Right lung (tissue), 5 donors: Measurements from ENCODE around the gene AZU1. TPM values are rescaled to one million over a fixed set of nuclear protein-coding genes. Genes with fewer than 3 reads are reported as not detected.
"Not testable (repeated sequence)": the region's sequence is repeated elsewhere in the genome, so short reads cannot be mapped to it uniquely, and the experiment has no call there.

Experiments
- DNase-seq, 2 donors: peaks; one replicate each; pipeline ENCODE4 v3.0.0-alpha.2; 2013
- polyA plus RNA-seq, 5 donors: library from polyadenylated mRNA; unstranded; fragments of 120-200 nt; gene quantifications; one replicate each; pipeline versions ENCODE4 v1.2.1 to v1.2.3, GENCODE V29; 2013; ENCODE audit warnings: inconsistent platforms in 1 of 5, low replicate concordance in 1 of 5; ENCODE audit not compliant: insufficient read length in 5 of 5, insufficient read depth in 1 of 5

Gene AZU1
- polyA plus RNA-seq, 5 donors: 1.4 to 4.4 (median 1.9) TPM

DNA sequence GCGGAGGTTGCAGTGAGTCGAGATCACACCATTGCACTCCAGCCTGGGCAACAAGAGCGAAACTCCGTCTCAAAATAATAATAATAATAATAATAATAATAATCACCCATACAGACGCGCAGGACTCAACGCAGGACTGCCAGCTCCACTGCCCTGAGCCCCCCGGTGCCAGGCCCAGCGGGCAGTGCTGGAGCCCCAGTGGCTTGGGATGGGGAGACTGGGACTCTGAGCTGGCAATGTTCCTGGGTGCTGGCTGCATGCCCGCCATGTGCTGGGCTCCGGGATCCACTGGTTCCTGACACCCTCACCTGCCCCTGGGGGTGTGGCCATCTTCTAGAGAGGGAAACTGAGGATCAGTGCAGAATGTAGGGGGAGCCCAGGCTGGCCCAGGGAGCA is 325 bp upstream of the AZU1 start:
- no peak for DNase-seq

GRCh38 chr19:829129-829758 is 1.6 kb downstream of the AZU1 start:
- no peak for DNase-seq

DNA sequence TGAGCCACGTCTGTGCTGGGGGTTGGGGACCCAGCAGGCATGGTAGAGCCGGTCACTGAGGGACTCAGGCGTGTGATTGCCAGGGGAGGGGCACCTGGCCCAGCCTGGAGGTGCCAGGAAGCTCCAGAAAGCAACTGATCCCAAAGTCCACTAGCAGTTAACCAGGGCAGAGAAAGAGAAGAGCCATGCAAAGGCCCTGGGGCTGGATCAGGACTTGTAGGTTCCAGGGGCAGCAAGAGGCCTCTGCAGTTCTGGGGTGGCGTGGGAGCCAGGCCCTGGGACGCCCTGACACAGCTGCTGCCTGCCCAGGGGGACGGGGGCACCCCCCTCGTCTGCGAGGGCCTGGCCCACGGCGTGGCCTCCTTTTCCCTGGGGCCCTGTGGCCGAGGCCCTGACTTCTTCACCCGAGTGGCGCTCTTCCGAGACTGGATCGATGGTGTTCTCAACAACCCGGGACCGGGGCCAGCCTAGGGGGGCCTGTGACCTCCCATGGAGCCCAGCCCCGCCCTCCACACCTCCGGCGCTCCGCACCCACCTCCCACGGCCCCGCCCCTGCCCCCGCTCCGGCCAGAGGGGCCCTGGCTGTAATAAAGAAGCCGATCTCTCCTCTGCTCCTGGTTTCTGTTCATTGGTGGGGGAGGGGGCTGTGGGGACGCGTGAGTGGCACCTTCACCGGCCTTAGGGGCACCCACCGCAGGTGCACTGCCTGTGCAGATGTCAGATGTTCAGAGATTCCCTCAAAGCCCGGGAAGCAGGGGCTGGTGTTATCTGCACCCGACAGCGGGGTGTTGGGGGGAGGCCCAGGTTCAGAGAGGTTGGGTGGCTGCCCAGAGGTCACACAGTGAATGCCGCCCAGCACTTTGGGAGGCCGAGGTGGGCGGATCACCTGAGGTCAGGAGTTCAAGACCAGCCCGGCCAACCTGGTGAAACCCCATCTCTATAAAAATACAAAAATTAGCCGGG is 4.1 kb downstream of the AZU1 start:
- no peak for DNase-seq

GRCh38 chr19:834216-834615 is 6.6 kb downstream of the AZU1 start:
- no peak for DNase-seq

- peak; percentile 33 to 43 for DNase-seq
Measured at GRCh38 chr19:835210-835810, 7.7 kb downstream of the AZU1 start.

DNA sequence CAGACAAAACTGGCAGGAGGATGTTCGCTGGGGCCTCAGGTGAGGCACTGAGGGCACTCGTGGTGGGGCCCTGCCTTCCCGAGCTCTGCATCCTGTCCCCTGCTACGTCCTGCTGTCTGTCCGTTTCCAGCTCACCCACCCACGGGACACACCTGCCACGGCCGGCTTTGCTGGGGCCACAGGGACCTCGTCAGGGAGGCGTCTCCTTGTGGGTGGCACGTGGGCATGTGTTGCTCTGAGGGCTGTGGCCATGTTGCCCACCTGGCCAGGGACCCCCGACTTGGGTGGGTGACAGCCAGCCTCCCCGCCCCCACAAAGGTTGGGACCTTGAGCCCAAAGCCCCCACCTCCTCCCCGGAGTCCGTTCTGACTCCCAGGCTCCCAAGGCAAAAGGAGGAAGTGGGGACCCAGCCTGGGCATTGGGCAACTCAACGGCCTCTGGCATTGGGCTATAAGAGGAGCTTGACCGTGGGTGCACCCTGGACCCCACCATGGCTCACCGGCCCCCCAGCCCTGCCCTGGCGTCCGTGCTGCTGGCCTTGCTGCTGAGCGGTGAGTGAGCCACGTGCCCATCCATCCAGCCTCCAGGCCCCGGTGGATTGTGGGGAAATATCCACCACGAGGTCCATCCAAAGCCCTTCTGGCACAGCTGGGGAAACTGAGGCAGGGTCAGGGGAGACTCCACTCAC is 13.0 kb downstream of the AZU1 start, which contains the start of gene PRTN3:
TSS of gene PRTN3 (plus strand) at position 481 of the 688 bp plus-strand sequence. CDS start at position 491, 10 bp downstream.
- DNase-seq: no peak

DNA sequence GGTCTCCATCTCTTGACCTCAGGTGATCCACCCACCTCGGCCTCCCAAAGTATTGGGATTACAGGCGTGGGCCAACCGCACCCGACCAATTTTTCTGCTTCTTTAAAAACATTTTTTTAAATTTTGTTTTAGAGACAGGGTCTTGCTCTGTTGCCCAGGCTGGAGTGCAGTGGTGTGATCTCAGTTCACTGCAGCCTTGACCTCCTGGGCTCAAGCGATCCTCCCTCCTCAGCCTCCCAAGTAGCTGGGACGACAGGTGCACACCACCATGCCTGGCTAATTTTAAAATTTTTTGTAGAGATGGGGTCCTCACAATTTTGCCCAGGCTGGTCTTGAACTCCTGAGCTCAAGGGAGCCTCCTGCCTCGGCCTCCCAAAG is 15.2 kb downstream of the AZU1 start:
- not testable (repeated sequence) for DNase-seq

- no peak for DNase-seq
Measured at GRCh38 chr19:843180-843835, 15.7 kb downstream of the AZU1 start.

GRCh38 chr19:843836-844545 is 16.4 kb downstream of the AZU1 start:
- DNase-seq: no peak

DNA sequence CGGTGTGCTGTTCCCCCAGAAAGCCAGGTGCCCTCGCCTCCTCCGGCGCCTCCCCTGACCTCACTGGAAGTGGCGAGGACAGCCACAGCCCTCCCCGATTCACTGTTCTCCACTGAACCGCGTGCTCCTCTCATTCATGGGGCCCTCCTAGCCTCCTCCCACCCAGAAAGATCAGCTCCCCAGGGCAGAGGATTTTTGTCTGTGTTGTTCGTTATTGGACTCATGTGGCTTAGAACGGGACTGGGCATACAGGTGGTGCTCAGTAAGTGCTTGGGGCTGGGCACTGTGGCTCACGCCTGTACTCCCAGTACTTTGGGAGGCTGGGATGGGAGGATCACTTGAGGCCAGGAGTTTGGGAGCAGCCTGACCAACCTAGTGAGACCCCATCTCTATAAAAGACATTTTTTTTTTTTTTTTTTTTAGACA is 16.9 kb downstream of the AZU1 start:
- DNase-seq: no peak

GRCh38 chr19:845707-846521 is 18.3 kb downstream of the AZU1 start:
- no peak for DNase-seq

DNA sequence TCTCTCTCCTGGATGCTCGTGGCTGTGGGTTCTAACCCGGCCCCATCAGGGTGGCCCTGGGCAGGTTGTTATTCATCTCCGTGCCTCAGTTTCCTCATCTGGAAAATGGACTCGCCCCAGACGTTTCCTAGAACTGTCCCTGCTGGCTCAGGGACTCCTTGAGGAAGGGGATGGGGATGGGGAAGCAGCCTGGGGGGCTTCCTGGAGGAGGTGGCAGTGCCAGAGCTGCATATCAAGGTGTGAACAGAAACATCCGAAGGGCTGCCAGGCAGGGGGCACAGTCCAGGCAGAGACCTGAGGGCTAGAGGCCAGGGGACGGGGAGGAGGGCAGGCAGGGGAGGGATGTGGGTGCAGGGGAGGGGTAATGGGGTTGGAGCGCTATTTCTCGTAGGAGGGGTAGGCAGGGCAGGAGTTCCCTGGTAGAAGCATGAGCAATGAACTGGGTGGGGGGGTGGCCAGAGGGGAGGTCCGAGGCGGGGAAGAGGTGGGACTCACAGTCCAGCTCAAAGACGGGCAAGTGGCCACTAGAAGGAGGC is 20.8 kb downstream of the AZU1 start:
- no peak for DNase-seq

- DNase-seq: not testable (repeated sequence)
Measured at GRCh38 chr19:849195-849594, 21.6 kb downstream of the AZU1 start.

DNA sequence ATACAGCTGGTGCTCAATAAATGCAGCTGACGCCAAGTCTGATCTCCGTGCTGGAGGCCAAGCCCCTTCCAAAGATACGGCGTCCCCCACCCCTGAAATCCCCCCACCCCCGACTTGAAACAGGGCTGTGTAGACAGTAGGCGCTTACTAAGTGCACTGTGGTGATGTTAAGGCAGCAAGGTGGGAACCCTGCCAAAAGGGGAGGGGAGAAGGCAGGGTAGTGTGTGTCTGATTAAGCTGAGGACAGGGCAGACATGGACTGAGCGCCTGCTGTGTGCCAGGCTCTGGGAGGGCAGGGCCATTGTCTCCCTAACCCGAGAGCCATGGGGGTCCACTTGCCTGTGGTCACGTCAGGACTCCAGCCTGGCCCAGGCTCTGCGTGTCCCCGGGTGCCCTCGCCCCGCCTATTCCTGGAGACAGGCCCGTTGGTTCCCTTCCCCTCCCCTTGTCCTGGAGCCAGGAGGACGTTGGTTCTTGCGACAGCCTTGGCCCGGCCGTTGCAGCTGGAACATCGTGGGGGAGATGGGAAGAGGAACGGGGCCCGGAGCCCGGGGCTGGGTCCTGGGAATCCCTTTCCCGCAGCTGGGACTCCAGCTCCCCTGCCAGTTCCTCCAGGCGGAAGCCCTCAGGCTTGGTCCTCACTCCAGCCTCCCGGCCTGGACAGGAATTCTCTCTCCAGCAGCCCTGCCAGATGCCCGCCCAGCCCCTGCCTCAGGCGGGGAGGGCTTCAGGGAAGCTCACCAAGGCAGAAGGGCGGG is 22.8 kb downstream of the AZU1 start:
- DNase-seq: peak; percentile 96 to 97

DNA sequence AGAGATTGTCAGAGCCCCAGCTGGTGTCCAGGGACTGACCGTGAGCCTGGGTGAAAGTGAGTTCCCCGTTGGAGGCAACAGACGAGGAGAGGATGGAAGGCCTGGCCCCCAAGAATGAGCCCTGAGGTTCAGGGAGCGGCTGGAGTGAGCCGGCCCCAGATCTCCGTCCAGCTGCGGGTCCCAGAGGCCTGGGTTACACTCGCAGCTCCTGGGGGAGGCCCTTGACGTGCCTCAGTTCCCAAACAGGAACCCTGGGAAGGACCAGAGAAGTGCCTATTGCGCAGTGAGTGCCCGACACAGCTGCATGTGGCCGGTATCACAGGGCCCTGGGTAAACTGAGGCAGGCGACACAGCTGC is 23.3 kb downstream of the AZU1 start:
- DNase-seq: no peak

GRCh38 chr19:852136-853013 is 24.7 kb downstream of the AZU1 start, which contains the start of gene ELANE:
Gene ELANE, plus strand, starts transcription at chr19:852303. Its CDS starts 26 bp downstream, at chr19:852329.
- no peak for DNase-seq

- no peak for DNase-seq
Measured at GRCh38 chr19:853014-853585, 25.5 kb downstream of the AZU1 start.
